GM21529 (cell line): ENCODE results near the gene CUTA.
"Not testable (repeated sequence)": the region's sequence is repeated elsewhere in the genome, so short reads cannot be mapped to it uniquely, and the experiment has no call there.

Experiments
- ATAC-seq: cut with Tn5 transposase; IDR thresholded peaks from one replicate; pipeline ENCODE4 v1.9.1; 2021; ENCODE audit not compliant: unreplicated experiment

The CUTA gene

GRCh38 chr6:33407132-33407718, 10.7 kb downstream of the CUTA start:
- no peak for ATAC-seq

- no peak for ATAC-seq
Observed at GRCh38 chr6:33406126-33406525, 11.8 kb downstream of the CUTA start.

DNA sequence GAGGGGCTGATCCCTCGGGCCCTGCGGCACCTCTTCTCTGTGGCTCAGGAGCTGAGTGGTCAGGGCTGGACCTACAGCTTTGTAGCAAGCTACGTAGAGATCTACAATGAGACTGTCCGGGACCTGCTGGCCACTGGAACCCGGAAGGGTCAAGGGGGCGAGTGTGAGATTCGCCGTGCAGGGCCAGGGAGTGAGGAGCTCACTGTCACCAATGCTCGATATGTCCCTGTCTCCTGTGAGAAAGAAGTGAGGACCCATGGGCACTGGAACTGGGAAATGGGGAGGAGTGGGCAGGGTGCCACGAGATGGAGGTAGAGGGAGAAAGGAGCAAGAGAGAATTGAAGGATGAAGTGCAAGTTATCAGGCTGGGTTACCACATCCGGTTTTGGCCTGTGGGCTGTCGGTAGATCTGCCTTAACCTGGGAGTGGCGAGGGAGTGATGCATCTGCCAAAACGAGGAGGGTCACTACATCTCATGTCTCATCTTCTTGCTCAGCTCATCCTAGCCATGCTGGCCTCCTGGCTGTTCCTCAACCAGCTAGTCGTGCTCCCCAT, 12.4 kb downstream of the CUTA start:
- no peak for ATAC-seq

DNA sequence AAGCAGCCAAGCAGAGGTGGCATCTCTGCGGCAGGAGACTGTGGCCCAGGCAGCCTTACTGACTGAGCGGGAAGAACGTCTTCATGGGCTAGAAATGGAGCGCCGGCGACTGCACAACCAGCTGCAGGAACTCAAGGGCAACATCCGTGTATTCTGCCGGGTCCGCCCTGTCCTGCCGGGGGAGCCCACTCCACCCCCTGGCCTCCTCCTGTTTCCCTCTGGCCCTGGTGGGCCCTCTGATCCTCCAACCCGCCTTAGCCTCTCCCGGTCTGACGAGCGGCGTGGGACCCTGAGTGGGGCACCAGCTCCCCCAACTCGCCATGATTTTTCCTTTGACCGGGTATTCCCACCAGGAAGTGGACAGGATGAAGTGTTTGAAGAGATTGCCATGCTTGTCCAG, 13.0 kb downstream of the CUTA start:
- ATAC-seq: no peak

- ATAC-seq: not testable (repeated sequence)
Observed at GRCh38 chr6:33399881-33400280, 18.0 kb downstream of the CUTA start.

DNA sequence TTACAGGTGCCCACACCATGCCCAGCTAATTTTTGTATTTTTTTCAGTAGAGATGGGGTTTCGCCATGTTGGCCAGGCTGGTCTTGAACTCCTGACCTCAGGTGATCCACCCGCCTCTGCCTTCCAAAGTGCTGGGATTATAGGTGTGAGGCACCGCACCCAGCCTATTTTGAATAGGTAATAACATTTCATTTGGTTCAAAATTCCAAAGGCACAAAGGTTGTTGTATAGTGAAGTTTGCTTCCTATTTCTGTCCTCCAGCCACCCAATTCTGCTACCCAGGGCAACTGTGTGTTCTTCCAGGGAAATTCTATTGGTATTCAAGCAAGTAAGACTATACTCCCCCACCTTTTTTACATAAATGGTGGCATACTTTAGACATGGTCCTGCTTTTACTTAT, 19.3 kb downstream of the CUTA start:
- not testable (repeated sequence) for ATAC-seq

DNA sequence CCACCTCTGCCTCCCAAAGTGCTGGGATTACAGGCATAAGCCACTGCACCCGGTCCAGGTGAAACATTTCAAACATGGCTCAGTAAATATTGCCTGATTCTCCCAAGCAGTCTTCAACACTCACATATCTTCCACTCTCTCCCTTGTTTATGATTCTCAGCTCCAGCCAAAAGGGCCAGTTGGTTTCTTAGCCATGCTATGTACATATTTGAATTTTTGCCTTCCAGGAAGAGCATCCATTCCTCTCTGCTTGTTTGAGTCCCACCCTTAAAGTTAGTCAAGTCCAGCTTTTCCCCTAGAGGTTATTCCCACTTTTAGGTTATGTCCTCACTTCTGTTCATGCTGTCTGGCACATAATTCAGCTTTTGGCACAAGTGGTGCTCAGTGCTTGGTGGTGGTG, 20.4 kb downstream of the CUTA start:
- ATAC-seq: no peak

DNA sequence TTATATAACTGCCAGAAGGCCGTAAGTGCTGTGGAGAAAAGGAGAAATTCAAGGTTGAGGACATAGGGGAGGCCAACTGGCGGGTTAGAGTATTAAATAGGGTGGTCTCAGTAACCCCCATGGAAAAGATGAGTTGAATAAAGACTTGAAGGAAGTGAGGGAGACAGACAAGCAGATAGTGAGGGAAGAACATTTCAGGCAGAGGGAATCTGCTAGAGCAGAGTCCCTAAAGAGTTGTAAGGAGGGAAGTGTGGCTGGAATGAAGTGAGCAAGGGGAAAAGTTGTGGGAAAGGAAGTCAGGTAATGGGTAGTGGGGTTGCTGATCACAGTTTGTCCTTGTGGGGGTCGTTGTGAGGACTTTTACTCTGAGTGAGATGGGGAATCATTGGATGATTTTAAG, 24.9 kb downstream of the CUTA start:
- ATAC-seq: no peak

DNA sequence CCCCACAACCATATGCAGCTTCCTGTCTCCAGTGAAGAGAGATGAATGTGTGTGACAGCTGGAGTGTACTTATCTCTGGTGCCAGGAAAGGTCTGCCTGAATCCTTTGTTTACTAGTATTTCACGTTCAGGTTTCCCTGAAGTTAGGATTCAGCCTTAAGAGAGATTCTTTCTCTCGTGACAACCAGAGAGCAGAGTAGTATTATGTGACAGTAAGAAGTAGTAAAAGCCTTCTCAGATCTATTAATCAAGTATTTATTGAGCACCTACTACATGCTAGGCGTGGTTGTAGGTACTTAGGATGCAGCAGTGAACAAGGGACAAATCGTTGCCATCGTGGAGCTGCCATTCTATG, 25.3 kb downstream of the CUTA start:
- no peak for ATAC-seq

- ATAC-seq: peak; percentile 10
Observed at GRCh38 chr6:33391922-33392594, 25.8 kb downstream of the CUTA start.

DNA sequence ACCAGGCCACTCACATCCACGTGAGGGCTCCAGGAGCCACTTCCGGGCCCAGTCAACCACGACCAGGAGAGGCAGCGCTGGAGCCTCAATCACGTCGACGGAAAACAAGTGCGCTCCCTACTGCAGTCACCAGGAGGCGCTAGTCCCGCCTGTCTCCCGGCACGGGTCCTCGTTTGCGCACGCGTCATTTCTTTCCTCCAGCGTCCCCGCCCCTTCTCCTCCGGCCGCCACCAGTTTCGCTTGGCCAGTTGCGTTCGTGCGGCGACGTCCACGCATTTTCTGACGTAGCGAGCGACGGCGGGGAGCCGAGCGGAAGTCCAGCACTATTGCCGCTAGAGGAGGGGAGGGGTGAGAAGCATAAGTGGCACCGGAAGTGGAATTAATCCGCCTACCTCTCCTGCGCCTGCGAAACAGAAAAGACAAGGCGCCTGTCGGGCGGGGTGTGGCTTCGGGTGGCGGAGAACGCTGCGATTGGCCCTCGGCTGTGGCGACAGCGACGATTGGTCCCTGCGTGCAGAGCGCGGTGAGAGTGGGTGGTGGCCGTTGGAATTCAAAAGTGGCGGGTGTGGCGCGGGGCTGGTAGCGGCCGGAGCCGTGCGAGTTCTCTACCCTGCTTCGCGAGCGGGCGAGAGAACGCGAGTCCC, 26.5 kb downstream of the CUTA start, which contains the start of gene KIFC1:
KIFC1 (plus strand) TSS at position 546 of the 644 bp plus-strand sequence. CDS start 163 bp downstream, outside the sequence.
- ATAC-seq: peak; percentile 84

GRCh38 chr6:33390767-33391277, 27.1 kb downstream of the CUTA start:
- no peak for ATAC-seq

DNA sequence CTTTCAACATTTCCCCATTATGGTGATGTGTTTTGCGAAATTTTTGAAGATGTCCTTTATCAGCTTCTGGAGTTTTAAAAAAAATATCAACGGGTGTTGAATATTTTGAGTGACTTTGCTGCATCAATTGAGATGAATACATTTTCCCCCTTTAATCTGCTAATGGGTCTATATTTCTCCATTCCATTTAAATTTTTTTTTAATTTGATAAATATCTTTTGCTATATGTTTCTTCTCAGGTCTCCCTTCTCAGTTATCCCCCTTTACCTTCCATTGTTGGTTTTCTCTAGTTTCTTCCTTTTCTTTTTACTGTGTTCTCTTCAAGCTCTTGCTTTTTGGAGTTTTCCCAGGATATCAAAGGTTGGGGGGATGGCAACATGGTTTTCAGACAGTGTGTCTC, 27.7 kb downstream of the CUTA start:
- ATAC-seq: no peak

DNA sequence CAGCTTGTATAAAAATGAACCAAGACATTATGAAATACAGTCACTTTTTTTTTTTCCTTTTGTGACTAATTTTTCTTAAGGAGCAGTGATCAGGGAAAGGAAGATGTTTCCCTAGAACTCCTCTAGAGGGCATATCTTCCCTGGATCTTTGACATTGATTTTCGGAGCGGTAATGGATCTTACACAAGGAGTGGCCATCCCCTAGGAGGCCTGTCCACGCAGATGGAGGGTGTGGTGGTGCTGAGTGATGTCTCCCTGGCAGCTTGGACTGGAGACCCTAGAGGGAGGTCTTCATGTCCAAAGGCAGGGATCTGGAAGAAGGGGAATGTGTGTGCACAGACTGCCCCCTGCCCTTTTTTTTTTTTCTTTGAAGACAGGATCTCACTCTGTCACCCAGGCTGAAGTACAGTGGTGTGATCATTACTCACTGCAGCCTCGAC, 33.3 kb downstream of the CUTA start:
- ATAC-seq: no peak

DNA sequence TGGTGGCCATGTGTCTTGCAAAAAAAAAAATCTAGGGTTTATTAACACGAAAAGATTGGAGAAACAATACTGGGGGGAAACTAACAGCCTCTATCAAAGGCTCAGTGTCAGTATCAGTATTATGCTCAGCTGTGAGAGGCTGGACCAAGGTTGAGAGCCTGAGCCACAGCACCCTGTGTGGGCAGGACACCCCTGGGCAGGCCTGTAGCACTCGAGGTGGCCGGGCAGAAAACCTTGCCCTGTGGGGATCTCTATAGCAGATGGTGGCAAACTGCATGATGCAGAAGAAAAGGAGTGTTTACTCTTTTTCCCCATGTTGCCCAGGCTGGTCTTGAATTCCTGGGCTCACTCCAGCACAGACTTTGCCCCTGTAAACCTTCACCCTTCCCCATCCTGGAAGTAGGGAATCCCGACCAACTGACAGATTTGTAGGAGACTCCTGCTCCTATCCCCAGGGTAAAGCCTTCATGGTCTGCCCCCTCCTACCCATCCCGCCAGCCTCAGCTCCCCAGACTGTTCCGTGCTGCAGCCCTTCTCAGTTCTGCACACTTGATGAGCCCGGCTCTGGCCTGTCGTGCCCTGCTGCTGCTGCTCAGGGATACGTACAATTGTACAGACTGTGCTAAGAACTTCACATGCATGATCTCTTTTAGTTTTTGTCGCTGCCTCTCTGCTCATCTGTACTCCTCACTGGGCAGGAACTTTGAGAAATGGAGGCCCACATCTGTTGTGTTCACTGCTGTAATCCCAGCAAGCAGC, 34.3 kb downstream of the CUTA start:
- ATAC-seq: no peak

- no peak for ATAC-seq
Observed at GRCh38 chr6:33380272-33380981, 37.5 kb downstream of the CUTA start.

GRCh38 chr6:33379184-33379583, 38.7 kb downstream of the CUTA start:
- ATAC-seq: not testable (repeated sequence)

DNA sequence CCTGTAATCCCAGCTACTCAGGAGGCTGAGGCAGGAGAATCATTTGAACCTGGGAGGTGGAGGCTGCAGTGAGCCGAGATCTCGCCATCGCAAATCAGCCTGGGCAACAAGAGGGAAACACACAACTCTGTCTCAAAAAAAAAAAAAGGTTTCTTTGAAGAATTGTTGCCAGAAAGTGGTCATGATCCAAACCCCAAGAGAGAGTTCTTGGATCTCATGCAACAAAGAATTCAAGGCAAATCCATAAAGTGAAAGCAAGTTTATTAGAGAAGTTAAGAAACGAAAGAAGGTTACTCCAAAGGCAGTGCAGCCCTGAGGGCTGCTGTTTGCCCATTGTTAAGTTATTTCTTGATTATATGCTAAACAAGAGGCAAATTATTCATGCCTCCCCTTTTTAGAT, 40.7 kb downstream of the CUTA start:
- ATAC-seq: no peak

DNA sequence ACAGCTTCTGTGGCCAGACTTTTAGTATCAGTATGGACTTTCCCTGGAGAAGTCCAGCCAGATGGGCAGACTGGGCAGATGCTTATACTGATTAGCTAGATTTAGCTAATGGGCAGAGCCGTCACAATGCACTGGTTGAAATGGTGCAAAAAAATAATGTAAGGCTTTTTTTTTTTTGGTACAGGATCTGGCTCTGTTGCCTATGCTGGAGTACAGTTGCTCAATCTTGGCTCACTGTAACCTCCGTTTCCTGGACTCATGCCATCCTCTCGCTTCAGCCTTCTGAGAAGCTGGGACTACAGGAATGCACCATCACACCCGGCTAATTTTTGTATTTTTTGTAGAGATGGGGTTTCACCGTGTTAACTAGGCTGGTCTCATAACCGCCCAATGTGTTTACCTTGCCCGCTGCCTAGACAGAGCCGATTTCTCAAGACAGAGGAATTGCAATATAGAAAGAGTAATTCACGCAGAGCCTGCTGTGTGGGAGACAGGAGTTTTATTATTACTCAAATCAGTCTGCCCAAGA, 42.7 kb downstream of the CUTA start:
- no peak for ATAC-seq
